ENCODE data around the gene PTPN11. TPM values are rescaled to one million over a fixed set of nuclear protein-coding genes. Genes with fewer than 3 reads are reported as not detected.

The PTPN11 gene
- total RNA-seq, 3 donors from 2014 or later, result 181 to 200 (median 199) TPM

DNA sequence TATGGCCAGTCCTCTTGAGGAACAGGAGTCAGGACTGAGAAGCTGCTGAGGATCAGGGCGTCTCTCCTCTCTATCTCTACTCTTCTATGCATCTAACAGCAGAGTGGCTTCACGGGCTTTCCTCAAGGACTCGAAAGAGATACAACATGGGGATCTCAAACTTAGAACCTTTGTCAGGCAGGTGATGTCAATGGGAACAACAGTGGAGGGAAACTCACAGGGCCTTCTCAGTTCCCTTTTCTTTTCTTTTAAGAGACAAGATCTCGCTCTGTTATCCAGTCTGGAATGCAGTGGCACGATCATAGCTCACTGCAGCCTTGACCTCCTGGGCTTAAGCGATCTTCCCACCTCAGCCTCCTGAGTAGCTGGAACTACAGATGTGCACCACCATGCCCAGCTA, 127.6 kb downstream of the PTPN11 start:
- Mint-ChIP-seq H3K27me3 (ENCODE audit: low read depth) (peaks cover 19% of the 10 kb centered on the region), H3K4me1 (ENCODE audit: low read depth) (no peaks in the 10 kb centered on the region), H3K9me3 (no peaks in the 10 kb centered on the region), H3K4me3 (no peak overlapping the region), H3K36me3 (ENCODE audit: insufficient read depth) (no peaks in the 10 kb centered on the region)
- ATAC-seq (no peak), DNase-seq (no peak)

DNA sequence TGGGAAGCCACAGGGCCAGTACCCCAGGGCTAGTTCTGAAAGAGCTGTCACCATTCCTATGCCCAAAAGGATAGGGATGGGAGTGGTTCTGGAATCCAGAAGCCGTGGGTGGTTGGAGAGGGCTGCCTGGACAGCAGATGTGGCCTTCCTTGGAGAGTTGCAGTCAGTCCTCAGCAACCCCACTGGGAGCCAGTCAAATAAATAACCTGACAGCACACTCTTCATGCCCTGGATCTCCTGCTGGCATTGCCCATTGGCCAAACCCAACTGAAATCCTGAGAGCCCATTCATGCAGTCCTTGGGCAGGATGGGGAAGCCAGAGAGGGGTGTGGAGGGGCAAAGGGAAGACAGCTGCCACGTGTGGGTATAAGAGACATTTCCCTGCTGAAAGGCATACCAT, 128.2 kb downstream of the PTPN11 start:
- Mint-ChIP-seq H3K27me3 (ENCODE audit: low read depth) (peaks cover 19% of the 10 kb centered on the region), H3K4me1 (ENCODE audit: low read depth) (no peaks in the 10 kb centered on the region), H3K9me3 (no peaks in the 10 kb centered on the region), H3K36me3 (ENCODE audit: insufficient read depth) (no peaks in the 10 kb centered on the region), H3K4me3 (no peak overlapping the region)
- ATAC-seq (no peak), DNase-seq (no peak)

- H3K9me3 Mint-ChIP-seq, result peaks cover 9% of the 10 kb centered on the region
- H3K4me1 Mint-ChIP-seq (ENCODE audit: low read depth), result no peaks in the 10 kb centered on the region
- DNase-seq (no peak), ATAC-seq (no peak)
- no peaks in the 10 kb centered on the region for H3K36me3 Mint-ChIP-seq (ENCODE audit: insufficient read depth)
- no peak overlapping the region for H3K4me3 Mint-ChIP-seq
- H3K27me3 Mint-ChIP-seq (ENCODE audit: low read depth), result peaks cover 25% of the 10 kb centered on the region
Measured at GRCh38 chr12:112549031-112549430, 130.3 kb downstream of the PTPN11 start.

DNA sequence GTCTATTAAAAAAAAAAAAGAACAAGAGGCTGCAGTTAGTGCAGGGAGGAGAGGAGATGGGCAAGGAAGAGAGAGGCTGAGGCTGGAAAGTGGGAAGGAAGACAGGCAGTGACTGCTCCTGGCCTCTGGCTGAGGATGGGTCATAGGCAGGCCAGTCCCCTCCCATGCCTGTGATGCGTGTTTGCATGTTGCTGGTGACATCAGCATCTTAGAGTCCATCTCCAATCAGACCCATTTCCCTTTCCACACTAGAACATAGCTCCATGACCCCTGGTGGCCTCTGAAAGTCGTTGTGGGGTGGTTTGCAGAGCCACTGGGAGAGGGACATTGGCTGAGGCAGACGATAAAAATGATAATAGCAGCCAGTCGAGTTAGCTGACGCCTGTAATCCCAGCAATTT, 132.9 kb downstream of the PTPN11 start:
- Mint-ChIP-seq H3K4me3 (no peak overlapping the region), H3K27me3 (ENCODE audit: low read depth) (peaks cover 23% of the 10 kb centered on the region), H3K36me3 (ENCODE audit: insufficient read depth) (no peaks in the 10 kb centered on the region), H3K4me1 (ENCODE audit: low read depth) (no peaks in the 10 kb centered on the region), H3K9me3 (peaks cover 9% of the 10 kb centered on the region)
- no peak for ATAC-seq
- no peak for DNase-seq

DNA sequence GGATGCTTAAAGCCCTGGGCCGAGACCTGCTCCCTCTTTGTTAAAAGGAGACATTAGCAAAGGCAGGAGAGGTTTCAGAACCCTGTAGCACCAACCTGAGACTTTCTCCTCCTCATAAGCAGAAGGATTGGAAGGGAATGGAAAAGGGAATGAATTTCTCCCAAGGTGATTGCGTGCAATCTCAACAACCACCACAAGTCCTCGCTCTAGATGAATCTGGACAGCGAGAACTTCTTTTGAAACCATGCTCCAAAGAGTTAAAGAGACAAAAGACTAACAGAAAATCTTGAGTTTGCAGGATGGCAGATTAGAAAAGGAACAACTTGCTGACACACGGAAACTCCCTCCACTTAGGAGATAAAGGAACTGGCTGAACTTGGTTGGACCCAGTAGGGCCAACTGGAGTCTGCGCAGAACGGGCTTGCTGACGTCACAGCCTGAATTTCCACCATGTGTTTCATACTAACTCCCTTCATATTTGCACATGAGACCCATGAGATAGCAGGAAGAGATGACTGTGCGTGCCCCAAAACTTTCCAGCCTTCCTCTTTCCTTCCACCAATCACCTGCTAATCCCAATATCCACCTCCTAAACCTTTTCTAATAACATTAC, 137.0 kb downstream of the PTPN11 start:
- DNase-seq (no peak), ATAC-seq (no peak)
- Mint-ChIP-seq H3K9me3 (peaks cover 9% of the 10 kb centered on the region), H3K36me3 (ENCODE audit: insufficient read depth) (no peaks in the 10 kb centered on the region), H3K4me3 (no peak overlapping the region), H3K4me1 (ENCODE audit: low read depth) (no peaks in the 10 kb centered on the region), H3K27me3 (ENCODE audit: low read depth) (peaks cover 16% of the 10 kb centered on the region)

GRCh38 chr12:112557951-112558630, 139.3 kb downstream of the PTPN11 start:
- Mint-ChIP-seq H3K4me1 (ENCODE audit: low read depth) (no peaks in the 10 kb centered on the region), H3K27me3 (ENCODE audit: low read depth) (peaks cover 8% of the 10 kb centered on the region), H3K4me3 (no peak overlapping the region), H3K36me3 (ENCODE audit: insufficient read depth) (no peaks in the 10 kb centered on the region), H3K9me3 (peaks cover 4% of the 10 kb centered on the region)
- DNase-seq (no peak), ATAC-seq (no peak)

Other genes with a start within 250 kb of the PTPN11 start
- 10 to 100 TPM; 17.4 to 22.4 (median 19.0) TPM for gene HECTD4, start 36.5 kb upstream of the PTPN11 start, total RNA-seq
- gene RPL6, start 9.3 kb upstream of the PTPN11 start, total RNA-seq, result 1,000 to 10,000 TPM; 2,303 to 2,443 (median 2,407) TPM

Data from activated T-cell treated with anti-CD3 and anti-CD28 coated beads, Interleukin-2, amount 50 U/mL, for 4 hours (primary cell).